Measurements from ENCODE around the gene ZDHHC1.

GRCh38 chr16:67438098-67438791 lies 22.0 kb upstream of the ZDHHC1 start:
- TF ChIP-seq POLR2AphosphoS2 (IDR thresholded peaks at IDR 0.05; ENCODE audit: low read depth, low read length) (no peak), ZNF639 (CRISPR knock-in tag; conservative IDR thresholded peaks at IDR 0.05) (no peak), FOXP4 (CRISPR knock-in tag; IDR thresholded peaks at IDR 0.05) (no peak), CTCF (CRISPR knock-in tag; IDR thresholded peaks at IDR 0.05) (no peak), ZNF451 (CRISPR knock-in tag; IDR thresholded peaks at IDR 0.05) (no peak), ZMAT5 (CRISPR knock-in tag; IDR thresholded peaks at IDR 0.05; ENCODE audit: borderline replicate concordance, low read depth) (no peak), ZBTB26 (CRISPR knock-in tag; IDR thresholded peaks at IDR 0.05; ENCODE audit: borderline replicate concordance) (no peak), GLI4 (CRISPR knock-in tag; IDR thresholded peaks at IDR 0.05; ENCODE audit: borderline replicate concordance) (no peak), ARNT (IDR thresholded peaks at IDR 0.05) (no peak)

Data from HepG2 (cell line).